Natural killer cell (primary cell): ENCODE measurements around the gene TNP1. TPM values are rescaled to one million over a fixed set of nuclear protein-coding genes. Genes with fewer than 3 reads are reported as not detected.

Experiments used
- ATAC-seq, 3 donors: fragments of 150-1000 bp in 2 of 3; fragments of 200-7000 bp in 1 of 3; cut with Tn5 transposase; 1 replicate in 1 of 3; 2 replicates in 2 of 3; pipeline ENCODE4 v1.10.0; 2021; ENCODE audit warnings: mild to moderate bottlenecking in 2 of 3, moderate library complexity in 2 of 3
- DNase-seq, 2 donors: peaks; one replicate each; pipeline versions ENCODE4 v3.0.0 to v3.0.0-alpha.2; 2013 to 2021; ENCODE audit warnings: mixed read lengths in 1 of 2
- H3K27ac ChIP-seq: one replicate; pipeline ENCODE4 v1.5.1; 2013; ENCODE audit warnings: mild to moderate bottlenecking, low read length
- H3K27me3 ChIP-seq: one replicate; pipeline ENCODE4 v1.6.1; 2013; ENCODE audit warnings: low read length; ENCODE audit not compliant: control insufficient read depth, insufficient read depth
- H3K36me3 ChIP-seq: one replicate; pipeline ENCODE4 v1.6.1; 2013; ENCODE audit warnings: low read length; ENCODE audit not compliant: control insufficient read depth, insufficient read depth
- H3K4me1 ChIP-seq: one replicate; pipeline ENCODE4 v1.6.1; 2013; ENCODE audit warnings: low read length; ENCODE audit not compliant: control insufficient read depth, insufficient read depth
- H3K4me3 ChIP-seq: one replicate; pipeline ENCODE4 v1.5.1; 2013; ENCODE audit warnings: low read length
- H3K9me3 ChIP-seq: one replicate; pipeline ENCODE4 v1.6.1; 2013; ENCODE audit warnings: low read length; ENCODE audit not compliant: control insufficient read depth, insufficient read depth
- H3K27ac Mint-ChIP-seq, 2 donors: one replicate each; pipeline ENCODE4 v1.8.0; 2022; ENCODE audit warnings: mild to moderate bottlenecking in 2 of 2, mixed read lengths in 2 of 2, moderate library complexity in 1 of 2
- H3K27me3 Mint-ChIP-seq, 2 donors: one replicate each; pipeline ENCODE4 v1.8.0; 2022; ENCODE audit warnings: low read depth in 2 of 2, mixed read lengths in 2 of 2
- H3K36me3 Mint-ChIP-seq: one replicate; pipeline ENCODE4 v1.8.0; 2022; ENCODE audit warnings: mixed read lengths
- H3K4me1 Mint-ChIP-seq, 2 donors: one replicate each; pipeline ENCODE4 v1.8.0; 2022; ENCODE audit warnings: mixed read lengths in 2 of 2
- H3K4me3 Mint-ChIP-seq: one replicate; pipeline ENCODE4 v1.8.0; 2022; ENCODE audit warnings: mild to moderate bottlenecking, moderate library complexity, mixed read lengths
- H3K9me3 Mint-ChIP-seq, 2 donors: one replicate each; pipeline ENCODE4 v1.8.0; 2022; ENCODE audit warnings: mixed read lengths in 2 of 2
- WGBS: methylation state at CpG from one replicate; pipeline ENCODE4 v1.1.7; 2013; ENCODE audit warnings: missing lambda C conversion rate; ENCODE audit not compliant: insufficient coverage; 5-methylcytosine and 5-hydroxymethylcytosine counted together
- intact Hi-C: fragments of 100-400 bp; cut with micrococcal nuclease; formaldehyde crosslinking; loops from one replicate; pipeline ENCODE4 v1.14.2; 2022
- total RNA-seq, 4 donors: library from RNA; stranded (reverse); fragments of 120-200 nt in 1 of 4; gene quantifications; one replicate each; pipeline versions ENCODE4 v1.2.3 to v1.2.4, GENCODE V29; 2013 to 2022
- TF ChIP-seq, protein P1 (sequence below): fragments of 200-600 bp; IDR thresholded peaks from one replicate; pipeline ENCODE4 v1.8.0; 2022; ENCODE audit warnings: antibody characterized with exemption

The TNP1 gene
- total RNA-seq, 3 donors from 2014 or later (not counting 1 experiment from before 2014, with no cell fraction given): not detected

DNA sequence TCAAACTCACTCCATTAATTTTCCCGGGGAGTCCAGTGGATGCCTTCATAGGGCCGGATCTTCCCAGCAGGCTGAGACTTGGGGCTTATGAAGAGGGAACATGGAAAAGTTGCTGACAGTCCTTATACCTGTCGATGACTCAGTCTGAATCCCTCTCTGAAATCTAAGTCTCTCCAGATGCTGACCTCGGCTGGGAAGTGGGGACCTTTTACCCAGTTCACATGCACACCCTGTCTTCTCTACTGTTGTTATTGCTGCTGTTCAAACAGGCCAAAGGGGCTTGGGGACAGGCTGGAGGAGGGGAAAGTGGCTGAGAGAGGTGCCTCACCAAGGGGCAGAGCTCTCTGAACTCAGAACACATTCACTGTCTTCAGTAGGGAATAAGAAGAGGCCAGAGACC lies 4.1 kb upstream of the TNP1 start:
- Mint-ChIP-seq H3K27ac (no peak overlapping the region), H3K4me3 (no peak overlapping the region), H3K36me3 (no peaks in the 10 kb centered on the region), H3K9me3 (peaks cover 0 to 2% of the 10 kb centered on the region in 2 donors), H3K27me3 (peaks cover 0 to 2% of the 10 kb centered on the region in 2 donors), H3K4me1 (peaks cover 42 to 46% of the 10 kb centered on the region in 2 donors)
- H3K27ac ChIP-seq: no peak overlapping the region
- 72% methylated on average over 3 of the region's 4 CpGs for WGBS
- H3K4me1 ChIP-seq: peaks cover 26% of the 10 kb centered on the region
- no peaks in the 10 kb centered on the region for H3K27me3 ChIP-seq
- TF ChIP-seq, protein P1, sequence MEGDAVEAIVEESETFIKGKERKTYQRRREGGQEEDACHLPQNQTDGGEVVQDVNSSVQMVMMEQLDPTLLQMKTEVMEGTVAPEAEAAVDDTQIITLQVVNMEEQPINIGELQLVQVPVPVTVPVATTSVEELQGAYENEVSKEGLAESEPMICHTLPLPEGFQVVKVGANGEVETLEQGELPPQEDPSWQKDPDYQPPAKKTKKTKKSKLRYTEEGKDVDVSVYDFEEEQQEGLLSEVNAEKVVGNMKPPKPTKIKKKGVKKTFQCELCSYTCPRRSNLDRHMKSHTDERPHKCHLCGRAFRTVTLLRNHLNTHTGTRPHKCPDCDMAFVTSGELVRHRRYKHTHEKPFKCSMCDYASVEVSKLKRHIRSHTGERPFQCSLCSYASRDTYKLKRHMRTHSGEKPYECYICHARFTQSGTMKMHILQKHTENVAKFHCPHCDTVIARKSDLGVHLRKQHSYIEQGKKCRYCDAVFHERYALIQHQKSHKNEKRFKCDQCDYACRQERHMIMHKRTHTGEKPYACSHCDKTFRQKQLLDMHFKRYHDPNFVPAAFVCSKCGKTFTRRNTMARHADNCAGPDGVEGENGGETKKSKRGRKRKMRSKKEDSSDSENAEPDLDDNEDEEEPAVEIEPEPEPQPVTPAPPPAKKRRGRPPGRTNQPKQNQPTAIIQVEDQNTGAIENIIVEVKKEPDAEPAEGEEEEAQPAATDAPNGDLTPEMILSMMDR: no peak
- intact Hi-C loops: no loop called here
- no peak overlapping the region for H3K4me3 ChIP-seq
- no peaks in the 10 kb centered on the region for H3K9me3 ChIP-seq
- H3K36me3 ChIP-seq: no peaks in the 10 kb centered on the region
- DNase-seq (no peak), ATAC-seq (no peak)

DNA sequence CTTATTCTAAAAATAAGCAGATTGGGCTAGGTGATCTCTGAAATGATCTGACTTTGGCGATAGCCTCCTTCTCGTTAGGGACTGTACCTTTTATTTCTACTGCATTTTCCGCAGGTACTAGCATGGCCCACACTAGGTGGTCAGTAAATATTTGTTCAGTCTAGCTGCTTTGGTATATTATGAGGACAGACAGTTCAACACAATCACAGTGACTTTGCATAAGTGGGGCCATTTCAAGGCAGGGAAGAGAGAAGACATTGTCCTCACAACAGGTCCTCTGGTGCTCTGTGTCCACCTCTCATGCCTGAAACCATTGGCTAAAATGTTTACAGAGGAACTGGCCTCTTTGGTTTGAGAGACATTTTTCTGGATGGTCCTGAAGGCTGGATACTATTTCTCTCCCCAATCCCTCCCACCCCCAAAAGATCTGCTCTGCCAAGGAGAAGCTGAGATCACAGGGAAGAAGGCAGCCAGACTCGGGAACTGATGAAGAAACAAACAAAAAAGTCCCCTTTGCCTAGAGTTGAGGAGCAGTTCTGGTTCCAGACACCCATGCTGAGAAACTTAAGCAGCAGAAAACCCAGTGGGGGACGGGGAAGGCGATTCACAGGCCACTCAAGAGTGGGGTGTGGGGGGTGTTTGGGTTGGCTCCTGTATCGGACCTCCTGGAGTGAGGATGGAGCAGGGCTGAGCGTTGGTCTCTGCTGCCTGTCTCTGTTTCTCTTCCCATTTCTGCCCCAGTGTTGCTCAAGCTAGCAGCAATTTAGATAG lies 2.9 kb upstream of the TNP1 start:
- Histone ChIP-seq H3K36me3 (no peaks in the 10 kb centered on the region), H3K9me3 (no peaks in the 10 kb centered on the region), H3K4me1 (peaks cover 32% of the 10 kb centered on the region), H3K4me3 (no peak overlapping the region), H3K27me3 (no peaks in the 10 kb centered on the region), H3K27ac (no peak overlapping the region)
- H3K27ac Mint-ChIP-seq: no peak overlapping the region
- TF ChIP-seq, protein P1: no peak
- WGBS: 91% methylated on average over 8 of the region's 8 CpGs
- no peak overlapping the region for H3K4me3 Mint-ChIP-seq
- peaks cover 0 to 2% of the 10 kb centered on the region in 2 donors for H3K9me3 Mint-ChIP-seq
- ATAC-seq (no peak), DNase-seq (no peak)
- peaks cover 0 to 2% of the 10 kb centered on the region in 2 donors for H3K27me3 Mint-ChIP-seq
- intact Hi-C loops: no loop called here
- H3K36me3 Mint-ChIP-seq: no peaks in the 10 kb centered on the region
- H3K4me1 Mint-ChIP-seq: peaks cover 42 to 47% of the 10 kb centered on the region in 2 donors

DNA sequence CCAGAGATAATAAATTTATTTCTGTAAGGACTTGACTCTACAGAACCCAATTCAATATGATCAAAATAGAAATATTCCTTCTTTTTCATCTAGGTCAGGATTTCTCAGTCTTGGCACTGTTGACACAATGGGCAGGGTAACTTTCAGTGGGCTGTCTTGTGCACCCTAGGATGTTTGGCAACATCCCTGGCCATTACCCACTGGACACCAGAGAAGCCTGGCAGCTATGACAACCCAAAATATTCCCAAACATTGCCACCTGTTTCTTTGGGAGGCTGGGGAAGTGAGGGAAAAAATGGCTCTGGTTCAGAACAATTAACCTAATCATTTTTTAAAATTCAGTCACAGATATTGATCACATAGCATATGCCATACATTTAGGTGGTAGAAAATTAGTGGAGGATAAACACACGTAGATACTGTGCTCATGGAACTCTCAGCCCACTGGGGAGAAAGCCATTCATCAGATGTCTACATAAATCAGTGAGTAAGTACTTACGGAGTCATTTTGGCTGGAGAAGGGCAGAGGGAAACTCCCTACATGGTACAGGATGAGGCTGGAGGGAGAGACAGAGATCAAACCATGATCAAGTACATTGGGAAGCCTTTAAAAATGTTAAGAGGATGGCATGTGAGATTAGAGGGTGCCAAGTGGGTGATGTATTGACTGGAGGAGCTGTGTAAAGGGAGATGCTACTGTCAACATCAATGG lies 718 bp upstream of the TNP1 start:
- ATAC-seq (no peak), DNase-seq (no peak)
- intact Hi-C loops: no loop called here
- no peaks in the 10 kb centered on the region for H3K36me3 Mint-ChIP-seq
- no peaks in the 10 kb centered on the region for H3K9me3 Mint-ChIP-seq
- Histone ChIP-seq H3K36me3 (no peaks in the 10 kb centered on the region), H3K27me3 (no peaks in the 10 kb centered on the region), H3K27ac (no peak overlapping the region), H3K4me1 (peaks cover 25% of the 10 kb centered on the region), H3K4me3 (no peak overlapping the region), H3K9me3 (no peaks in the 10 kb centered on the region)
- 85% methylated on average over 2 of the region's 2 CpGs for WGBS
- H3K27ac Mint-ChIP-seq: no peak overlapping the region
- TF ChIP-seq, protein P1: no peak
- H3K4me1 Mint-ChIP-seq: peaks cover 36 to 41% of the 10 kb centered on the region in 2 donors
- no peak overlapping the region for H3K4me3 Mint-ChIP-seq
- peaks cover 0 to 2% of the 10 kb centered on the region in 2 donors for H3K27me3 Mint-ChIP-seq
